Measurements from ENCODE around the gene CFL2. TPM values are rescaled to one million over a fixed set of nuclear protein-coding genes. Genes with fewer than 3 reads are reported as not detected.
A peak's percentile ranks its signal among the peaks of the same experiment; 100 is the strongest.

CFL2 gene
- total and polyA plus RNA-seq, 2 of the 13 experiments (the other 11 are each of a cell fraction or from before 2014, with no cell fraction given) = 114 to 158 TPM

GRCh38 chr14:34722723-34723545 is 8.5 kb upstream of the CFL2 start (continued):
- TF ChIP-seq HIC2 (CRISPR knock-in tag; IDR thresholded peaks at IDR 0.05; ENCODE audit: low read depth) = no peak
- no peak for TF ChIP-seq MBD4 (IDR thresholded peaks at IDR 0.05; ENCODE audit: borderline replicate concordance, low read length)
- TF ChIP-seq MTA3 (CRISPR knock-in tag; IDR thresholded peaks at IDR 0.05) = no peak
- TF ChIP-seq ZNF382 (CRISPR knock-in tag; IDR thresholded peaks at IDR 0.05; ENCODE audit: borderline replicate concordance) = no peak
- no peak for TF ChIP-seq BCLAF1 (IDR thresholded peaks at IDR 0.05)
- TF ChIP-seq RNF219 (CRISPR knock-in tag; IDR thresholded peaks at IDR 0.05) = no peak
- no peak for TF ChIP-seq ATRX (CRISPR knock-in tag; IDR thresholded peaks at IDR 0.05; ENCODE audit: borderline replicate concordance)
- TF ChIP-seq ZEB1 (IDR thresholded peaks at IDR 0.05; ENCODE audit: insufficient replicate concordance, low read depth) = no peak
- no peak for TF ChIP-seq GTF2F1 (IDR thresholded peaks at IDR 0.05; ENCODE audit: low read length)
- no peak for TF ChIP-seq ISL2 (CRISPR knock-in tag; IDR thresholded peaks at IDR 0.05)
- TF ChIP-seq NFAT5 (CRISPR knock-in tag; IDR thresholded peaks at IDR 0.05) = no peak
- no peak for TF ChIP-seq BRF2 (CRISPR knock-in tag; IDR thresholded peaks at IDR 0.05)
- no peak for TF ChIP-seq SUZ12 (IDR thresholded peaks at IDR 0.05; ENCODE audit: low read depth, low read length)
- peak; percentile 82; the same call in 1 of the 2 replicates for TF ChIP-seq MIER3 (CRISPR knock-in tag; IDR thresholded peaks at IDR 0.05; ENCODE audit: borderline replicate concordance)
- no peak for TF ChIP-seq HNRNPLL (IDR thresholded peaks at IDR 0.05; ENCODE audit: low read depth, low read length, poor library complexity, severe bottlenecking)

All from HepG2 (cell line).